GM21360 (cell line): ENCODE measurements around the gene MKKS.

ENCODE experiments used
- ATAC-seq: cut with Tn5 transposase; IDR thresholded peaks from one replicate; pipeline ENCODE4 v1.9.1; 2021; ENCODE audit warnings: mild to moderate bottlenecking, moderate library complexity; ENCODE audit not compliant: unreplicated experiment

The MKKS gene

DNA sequence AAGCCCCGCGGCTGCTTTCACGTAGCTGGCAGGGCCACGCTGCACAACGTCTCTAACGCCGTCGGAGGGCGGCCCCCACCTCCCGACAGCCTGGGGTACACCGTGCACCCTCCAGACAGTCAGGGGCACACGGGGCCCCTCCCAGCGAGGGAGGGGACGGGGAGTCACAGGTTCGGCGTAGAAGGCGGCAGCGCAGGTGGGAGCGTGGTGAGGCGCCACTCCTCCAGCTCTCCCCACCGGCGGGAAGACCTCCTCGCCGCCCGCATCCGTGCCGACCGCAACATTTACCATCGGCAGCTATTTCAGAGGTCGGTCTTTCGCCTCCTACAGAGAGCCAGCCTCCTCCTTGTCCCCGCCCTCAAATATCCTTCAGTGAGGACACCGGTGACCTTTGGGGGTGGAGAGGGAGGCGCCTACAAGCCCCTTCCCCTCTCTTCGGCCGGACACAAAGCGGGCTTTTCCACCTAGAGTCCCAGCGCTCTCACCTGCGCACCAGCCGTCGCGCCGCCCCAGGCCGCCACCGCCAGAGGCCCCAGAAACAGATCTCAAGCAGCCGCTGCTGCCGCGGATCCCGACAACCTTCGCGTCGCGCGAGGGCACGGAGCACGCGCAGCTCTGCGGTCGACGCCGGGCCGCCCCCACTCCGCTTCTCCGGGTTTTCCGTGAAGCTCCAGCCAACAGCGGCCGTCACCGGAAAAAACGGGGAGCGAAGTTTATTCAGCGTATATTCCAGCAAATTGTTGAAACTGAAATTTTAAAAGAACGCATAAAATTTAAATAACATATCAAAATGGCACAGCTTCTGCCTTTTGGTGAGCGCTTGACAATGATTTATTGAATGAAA lies at the start of gene MKKS:
MKKS (minus strand) TSS at position 600 of the 844 bp plus-strand sequence. CDS start 20,708 bp downstream, outside the sequence.
- ATAC-seq, result peak; percentile 50

DNA sequence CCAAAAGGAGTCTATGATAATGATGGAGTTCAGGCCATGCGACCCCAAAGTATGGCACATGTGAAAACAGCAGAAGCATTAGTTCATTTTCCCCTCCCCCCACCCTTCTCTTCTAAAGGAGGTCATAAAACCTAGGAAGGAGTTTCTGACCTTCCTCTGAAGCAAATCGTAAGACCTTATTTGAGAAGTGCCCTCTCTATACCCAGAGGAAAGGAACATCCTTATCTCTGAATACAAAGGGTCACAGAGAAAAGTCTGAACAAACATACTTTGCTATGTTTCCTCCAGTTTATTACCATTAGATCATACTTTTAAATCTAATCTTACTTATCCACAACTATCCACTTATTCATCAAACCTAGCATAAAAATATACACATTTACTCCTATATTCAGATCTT lies 49.7 kb upstream of the MKKS start:
- no peak for ATAC-seq

DNA sequence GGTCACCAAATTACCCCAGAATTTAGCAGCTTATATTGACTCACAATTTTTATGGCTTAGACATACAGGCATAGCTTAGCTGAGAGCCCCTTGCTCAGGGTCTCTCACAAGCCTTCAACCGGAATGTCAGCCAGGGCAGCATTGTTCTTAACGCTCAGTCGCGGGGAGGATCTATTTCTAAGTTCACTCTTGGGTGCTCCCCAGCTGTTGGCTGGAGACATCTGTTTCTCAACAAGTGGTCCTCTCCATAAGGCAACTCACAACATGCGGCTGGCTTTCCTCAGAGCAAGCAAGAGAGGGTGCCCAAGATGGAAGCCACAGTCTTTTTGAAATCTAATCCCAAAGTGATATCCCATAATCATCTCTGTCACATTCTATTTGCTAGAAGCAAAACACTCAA lies 47.7 kb upstream of the MKKS start:
- ATAC-seq, result no peak

DNA sequence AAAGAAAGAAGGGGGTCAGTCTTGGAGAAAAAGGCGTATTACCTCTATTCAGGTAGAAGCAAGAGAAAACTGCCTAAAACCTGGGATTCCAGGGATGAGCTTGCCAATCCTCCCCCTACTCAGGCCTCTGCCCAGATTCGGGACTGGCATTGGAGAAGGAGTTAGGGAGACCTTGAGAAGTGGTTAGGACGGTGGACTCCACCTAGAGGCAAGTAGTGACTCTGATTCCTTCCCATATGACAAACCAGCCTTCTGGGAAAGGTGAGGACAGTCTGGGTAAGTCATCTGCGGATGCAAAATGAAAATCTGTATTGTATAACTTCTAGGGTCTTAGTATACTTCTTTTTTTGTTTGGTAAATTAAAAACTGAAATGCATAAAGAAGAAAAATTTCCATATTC lies 44.9 kb upstream of the MKKS start:
- no peak for ATAC-seq

DNA sequence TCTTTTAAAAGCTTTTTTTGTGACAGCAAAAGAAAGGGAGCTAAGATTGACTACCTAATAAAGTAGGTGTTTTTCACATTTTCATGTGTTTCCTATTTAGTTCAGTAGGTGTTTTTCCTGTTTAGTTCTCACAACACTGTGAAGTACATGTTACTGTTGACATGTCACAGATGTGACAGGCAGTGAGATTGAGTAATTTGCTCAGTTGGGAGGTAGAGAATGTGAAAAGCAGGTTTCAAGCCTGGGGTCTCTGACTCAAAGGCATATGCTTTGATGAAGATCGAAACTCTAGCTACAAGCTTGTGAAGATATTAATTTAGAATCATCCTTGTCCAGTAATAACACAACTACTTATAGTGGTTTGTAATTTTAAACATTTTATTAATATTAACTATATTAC lies 44.2 kb upstream of the MKKS start:
- ATAC-seq, result no peak

DNA sequence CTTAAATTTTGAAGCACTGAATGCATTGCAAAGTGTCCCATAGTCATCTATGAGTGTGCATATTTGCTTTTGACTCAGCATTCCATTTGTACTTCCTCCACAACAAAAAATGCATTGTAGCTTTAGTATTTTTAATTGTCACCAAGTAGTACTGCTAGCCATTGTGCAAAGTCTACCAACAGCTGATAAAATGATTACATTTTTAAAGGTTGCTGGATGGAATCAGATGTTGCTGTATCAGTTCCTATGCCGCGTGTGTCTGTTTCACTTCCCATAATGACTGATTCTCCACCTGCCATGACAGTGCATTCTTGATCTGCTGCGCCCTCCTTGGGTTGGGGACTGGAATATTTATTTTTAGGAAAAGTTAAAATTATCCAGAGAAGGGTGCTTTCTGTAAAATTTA lies 42.3 kb upstream of the MKKS start:
- peak; percentile 84 for ATAC-seq

DNA sequence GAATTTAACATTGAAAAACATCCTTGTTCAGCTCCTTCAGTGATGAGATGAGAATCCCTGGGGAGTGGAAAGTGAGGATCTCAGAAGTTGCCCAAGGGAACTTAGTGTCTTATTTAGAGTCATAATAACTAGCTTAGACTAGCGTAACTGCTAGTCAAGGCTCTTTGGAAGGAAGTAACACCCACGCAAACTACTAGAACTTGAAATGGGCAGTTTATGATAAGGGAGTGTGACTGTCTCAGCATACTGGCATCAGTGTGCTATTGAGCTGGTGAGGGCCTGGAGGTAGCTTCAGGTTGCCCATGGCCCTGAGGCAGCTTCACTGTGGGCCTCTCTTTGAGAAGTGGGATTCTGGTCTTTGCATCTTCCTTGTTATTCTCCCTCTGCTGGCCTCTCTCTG lies 41.2 kb upstream of the MKKS start:
- ATAC-seq, result no peak

DNA sequence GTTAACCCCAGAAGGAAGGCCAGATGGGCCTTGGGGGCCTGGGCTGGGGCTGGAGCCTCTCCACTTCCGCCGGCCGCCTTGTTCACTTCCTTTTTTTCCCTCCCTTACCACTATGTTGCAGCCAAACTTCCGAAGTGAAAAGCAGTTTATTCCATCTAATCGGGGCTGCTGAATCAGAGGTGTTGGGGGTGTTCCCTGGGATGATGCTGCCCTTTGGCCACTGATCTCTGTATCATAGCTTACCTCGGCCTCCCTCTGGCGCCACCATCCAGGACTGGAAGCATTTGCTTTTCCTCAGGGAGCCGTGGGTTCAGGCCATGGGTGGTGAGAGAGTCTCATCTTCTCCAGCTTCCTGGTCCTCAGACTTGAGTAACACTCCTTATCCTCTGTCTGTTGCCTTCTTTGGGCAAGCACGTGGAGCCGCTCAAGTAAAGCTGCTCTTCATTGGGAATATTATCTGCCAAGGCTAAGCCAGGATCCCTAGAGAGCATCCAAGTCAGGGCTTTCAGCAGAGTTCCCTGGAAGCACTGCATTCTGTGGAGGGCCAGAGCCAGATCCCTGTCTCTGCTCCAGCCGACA lies 40.7 kb upstream of the MKKS start:
- no peak for ATAC-seq

DNA sequence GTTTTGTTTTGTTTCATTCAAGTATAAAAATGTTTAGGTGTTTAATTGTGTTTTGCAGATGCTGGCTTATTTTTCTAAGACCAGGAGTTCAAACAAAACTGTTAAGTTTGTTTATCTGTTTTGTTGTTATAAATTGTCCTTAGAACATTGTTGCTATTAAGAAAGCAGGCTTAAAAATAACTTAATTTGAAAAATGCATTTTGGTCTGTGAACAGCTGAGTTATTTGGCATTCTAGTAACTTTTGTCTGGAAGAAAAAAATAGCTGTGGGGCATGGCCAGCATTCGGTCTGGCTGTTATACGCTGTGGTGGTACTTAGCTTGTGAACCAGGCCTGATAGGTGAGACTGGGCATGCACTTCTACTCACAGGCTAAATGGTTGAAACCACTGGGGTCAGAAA lies 38.8 kb upstream of the MKKS start:
- no peak for ATAC-seq

DNA sequence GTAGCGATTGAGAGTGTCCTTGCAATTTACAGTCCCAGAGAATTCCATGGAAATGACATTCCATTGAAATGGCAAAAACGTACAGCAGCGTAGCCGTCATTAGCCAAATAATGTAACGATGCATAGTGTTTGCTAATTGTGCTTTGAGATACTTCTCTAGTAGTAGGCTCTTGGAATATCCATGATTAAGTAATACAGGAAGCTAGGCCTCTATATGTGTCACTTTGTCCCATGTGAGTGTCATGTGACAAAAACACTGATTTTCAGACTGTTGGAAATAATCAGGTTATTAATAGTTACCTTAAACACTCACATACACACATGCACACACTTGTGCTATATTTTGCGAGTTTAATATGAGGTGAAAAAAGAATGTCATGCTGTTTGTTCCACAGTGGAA lies 36.3 kb upstream of the MKKS start:
- ATAC-seq, result no peak

DNA sequence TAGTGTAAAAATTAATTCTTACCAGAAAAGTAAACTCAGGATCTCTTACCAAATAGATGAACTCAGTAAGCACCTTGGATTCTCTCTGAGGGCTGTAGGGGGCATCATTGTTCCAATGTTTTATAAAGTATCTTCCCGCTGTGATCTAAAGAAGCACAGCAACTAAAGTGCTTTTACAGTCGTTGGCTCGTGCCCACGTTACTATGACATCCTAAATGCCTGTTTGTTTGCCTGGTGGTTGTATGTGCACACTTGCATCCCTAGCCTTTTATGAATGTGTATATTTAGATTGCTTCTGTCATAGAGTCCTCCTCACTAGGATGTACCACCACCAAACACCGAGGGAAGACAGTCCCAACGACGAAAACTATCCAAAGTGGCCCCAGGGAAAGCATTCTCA lies 35.6 kb upstream of the MKKS start:
- ATAC-seq, result peak; percentile 64

DNA sequence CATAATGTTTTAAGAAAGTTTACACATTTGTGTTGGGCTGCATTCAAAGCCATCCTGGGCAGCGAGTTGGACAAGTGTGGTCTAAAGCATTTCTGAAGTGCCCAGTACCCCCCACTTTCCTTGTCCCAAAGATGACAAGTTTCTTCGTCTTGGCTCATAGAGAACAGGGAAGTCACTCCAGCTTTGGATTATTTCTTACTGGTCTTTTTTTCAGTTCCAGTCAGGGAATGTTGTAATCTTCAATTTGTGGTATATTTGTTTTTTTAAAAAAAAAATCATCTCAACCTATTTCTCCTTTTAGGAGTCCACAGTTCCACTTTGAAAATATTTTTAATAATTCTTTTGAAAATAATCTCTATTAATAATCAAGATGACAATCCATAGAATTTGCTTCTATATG lies 35.0 kb upstream of the MKKS start:
- ATAC-seq, result no peak

DNA sequence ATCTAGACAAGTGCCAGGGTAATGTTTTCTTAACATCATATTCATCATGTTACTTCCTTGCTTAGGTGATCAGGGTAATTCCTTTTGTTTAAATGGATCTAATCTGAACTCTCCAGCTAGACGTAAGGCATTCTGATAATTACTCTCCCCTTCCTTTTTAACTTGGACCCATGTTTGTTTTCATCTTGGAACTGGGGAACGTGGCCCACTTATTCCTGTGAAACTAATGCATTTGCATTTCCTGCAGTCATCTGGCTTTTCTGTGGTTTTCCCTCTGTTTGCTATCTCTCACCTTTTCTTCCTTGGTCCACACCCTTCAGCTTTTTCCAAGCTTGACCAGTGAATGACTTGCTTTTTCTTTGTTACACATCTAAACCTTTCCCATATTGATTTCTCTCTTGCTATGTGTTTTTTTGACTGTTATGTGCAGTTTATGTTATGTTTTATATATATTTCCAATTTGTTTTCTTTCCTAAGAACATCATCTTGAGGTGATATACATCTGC lies 34.4 kb upstream of the MKKS start:
- no peak for ATAC-seq

DNA sequence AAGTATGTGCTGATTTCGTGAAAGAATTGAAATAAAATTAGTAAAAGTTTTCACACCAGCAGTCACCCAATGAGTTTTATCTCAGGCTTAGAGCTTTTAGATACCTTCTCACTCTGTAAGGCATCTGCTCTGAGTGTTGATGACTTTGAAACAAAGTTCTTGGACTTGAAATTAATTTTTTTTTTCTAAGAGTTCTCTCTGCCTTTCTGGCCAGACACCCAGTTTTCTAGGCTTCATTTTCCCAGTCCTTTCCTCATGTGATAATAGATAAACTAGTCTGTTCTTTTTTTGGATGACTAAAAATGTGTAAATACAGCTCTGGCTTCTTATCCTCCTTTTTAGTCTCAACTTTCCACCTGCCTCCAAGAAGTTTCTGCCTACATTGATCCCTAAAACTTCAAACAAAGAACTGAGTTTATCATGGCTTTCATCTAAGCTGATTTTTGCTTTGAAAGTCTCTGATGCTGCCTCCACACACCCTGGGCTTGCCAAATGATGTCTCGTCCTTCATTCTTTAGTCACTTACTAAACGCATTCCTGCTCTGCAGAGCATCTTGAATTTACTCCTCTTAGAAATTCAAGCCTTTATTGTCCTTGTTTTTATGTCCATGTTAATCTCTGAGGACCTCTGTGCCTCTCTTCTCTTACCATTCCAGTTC lies 33.8 kb upstream of the MKKS start:
- ATAC-seq, result no peak

DNA sequence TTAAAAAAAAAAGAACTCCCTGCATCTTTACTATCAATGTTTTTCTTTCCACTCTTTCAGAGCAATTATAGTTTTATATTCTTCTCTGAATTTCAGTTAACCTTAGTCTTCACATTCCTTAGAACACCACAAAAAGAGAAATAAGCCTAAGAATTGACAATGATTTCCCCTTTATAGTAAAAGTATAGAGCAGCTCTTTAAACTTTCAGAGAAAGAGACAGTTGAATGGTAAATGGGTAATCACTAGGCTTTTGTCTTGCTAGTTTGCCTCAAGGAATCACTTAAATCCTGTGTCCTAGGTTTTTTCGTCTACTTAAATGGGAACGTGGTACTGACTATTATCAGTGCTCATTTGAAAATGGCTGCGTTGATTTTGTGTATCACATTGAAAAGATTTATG lies 32.8 kb upstream of the MKKS start:
- no peak for ATAC-seq

DNA sequence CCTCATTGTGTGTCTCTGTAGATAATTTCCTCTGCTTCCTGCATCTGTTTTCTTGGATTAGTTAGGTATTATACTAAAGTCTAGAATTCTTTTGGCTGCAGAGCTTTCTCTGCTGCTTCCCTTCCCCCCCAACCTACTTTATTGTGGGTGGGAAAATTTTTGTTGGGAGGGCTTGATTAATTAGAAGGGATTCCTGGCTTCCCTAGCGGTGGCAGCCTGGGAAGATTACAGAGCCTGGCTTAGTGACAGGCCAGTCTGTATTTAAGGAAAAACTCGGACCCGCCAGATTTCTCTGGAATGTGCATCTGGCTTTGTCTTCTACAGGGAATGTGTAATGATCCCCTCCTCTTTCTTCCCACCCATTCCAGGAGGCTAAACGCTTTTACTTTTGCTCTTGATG lies 32.3 kb upstream of the MKKS start:
- no peak for ATAC-seq

DNA sequence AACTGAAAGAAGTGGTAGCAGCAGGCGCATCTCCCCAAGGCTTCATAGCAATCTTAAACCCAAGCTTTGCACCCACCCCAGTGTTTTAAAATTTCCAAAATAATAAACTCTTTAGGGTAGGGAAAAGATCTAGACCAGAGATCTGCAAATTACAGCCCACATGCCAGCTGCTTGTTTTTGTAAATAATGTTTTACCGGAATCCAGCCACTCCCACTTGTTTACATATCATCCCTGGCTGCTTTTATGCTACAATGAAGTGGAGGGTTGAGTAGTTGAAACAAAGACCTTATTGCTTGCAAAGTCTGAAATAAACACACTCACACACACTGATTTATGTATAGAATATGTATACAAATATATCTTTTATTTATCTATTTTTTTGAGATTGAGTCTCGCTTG lies 31.1 kb upstream of the MKKS start:
- no peak for ATAC-seq

DNA sequence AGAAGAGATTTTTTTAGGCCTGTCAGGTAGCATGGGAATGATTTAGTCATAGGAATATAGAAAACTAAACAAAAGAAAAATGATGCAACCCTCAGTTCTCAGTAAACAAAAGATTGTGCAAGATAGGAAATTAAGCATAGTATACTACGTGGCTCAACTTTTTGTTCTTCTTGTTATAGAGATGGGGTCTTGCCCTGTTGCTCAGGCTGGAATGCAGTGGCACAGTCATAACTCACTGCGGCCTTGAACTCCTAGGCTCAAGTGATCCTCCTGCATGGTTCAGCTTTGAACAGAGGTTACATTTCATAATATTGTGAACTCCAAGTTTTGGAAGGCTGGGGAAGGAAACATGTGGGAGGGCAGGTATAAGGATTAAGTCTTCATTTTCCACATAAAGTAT lies 29.6 kb upstream of the MKKS start:
- no peak for ATAC-seq

DNA sequence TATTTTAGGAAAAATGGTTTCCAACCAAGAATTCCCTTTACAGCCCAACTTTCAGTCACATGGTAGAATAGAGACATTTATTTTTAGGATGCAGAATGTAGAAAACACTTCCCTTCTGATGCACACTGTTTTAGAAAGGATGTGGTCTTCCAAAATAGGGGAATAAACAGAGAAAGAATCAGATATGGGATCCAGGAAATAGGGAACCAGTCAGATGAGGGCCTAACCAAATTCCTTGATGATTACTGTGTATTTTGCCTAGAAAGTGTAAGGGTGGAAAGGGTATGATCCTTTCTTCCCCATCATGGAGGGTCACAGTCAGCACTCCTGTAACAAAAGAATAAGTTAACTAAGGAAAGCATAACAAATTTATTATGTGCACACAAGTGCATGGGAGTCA lies 28.5 kb upstream of the MKKS start:
- ATAC-seq, result no peak

DNA sequence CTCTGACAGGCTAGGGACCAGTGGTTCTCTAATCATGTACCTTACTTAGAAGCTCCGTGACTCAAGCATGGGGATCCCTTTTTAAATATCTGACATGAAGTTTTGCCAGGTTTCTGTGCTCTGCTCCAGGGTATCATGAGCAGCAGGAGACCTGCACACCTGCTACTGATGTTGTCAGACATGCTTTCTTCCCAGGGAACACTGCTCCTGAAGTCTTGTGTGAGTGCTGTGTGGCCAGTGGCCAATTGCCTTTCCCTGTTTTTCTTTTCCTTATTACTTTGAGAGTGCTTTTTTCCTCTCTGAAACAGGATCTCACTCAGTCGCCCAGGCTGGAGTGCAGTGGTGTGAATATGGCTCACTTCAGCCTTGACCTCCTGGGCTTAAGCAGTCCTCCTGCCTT lies 27.5 kb upstream of the MKKS start:
- ATAC-seq, result no peak

DNA sequence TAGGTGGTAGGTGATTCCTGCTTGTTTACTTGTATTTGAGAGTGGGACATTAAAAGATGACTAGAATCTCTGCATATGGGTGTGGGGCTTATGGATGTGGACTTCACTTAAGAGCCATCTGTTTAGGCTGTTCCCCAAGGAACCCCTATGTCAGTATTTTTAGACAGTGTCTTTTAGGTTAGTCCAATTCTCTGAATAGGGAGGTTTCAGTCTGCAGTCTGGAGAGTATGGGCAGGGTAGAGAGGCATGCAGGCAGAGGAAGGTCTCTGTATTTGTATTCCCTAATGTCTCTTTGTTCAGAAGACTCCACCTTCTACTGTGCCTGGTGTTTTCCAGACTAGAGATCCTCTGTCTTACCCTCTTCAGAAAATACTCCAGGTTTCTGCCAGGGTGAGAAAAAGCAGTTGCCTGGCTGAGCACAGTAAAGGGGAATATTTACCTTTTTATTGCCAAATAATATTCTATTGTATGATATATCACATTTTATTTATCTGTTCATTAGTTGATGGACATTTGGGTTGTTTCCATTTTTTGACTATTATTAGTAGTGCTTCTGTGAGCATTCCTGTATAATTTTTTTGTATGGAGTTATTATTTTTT lies 20.2 kb upstream of the MKKS start:
- peak; percentile 61 for ATAC-seq

DNA sequence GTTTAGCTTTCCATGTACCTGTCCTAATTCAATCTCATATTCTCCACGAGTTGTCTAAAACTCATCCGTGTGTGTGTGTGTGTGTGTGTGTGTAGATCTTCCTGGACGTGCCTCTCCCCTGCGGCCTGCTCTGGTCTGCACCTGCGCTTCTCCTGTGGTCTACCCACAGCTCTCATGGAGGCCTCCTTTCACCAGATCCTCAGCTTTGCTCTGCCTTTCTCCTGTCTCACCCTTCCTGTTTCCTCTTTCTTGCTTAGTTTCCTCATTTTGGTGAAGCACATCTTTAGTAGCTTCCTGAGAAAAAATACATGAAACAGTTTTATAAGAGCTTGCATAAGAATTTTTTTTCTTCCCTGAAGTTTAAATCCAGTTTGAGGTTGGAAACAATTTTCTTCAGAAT lies 19.2 kb upstream of the MKKS start:
- peak; percentile 91 for ATAC-seq
